HG03442 (cell line): ENCODE data around the gene UQCR11.

Experiments
- ATAC-seq: cut with Tn5 transposase; IDR thresholded peaks from one replicate; pipeline ENCODE4 v1.9.1; 2021; ENCODE audit warnings: mild to moderate bottlenecking, moderate library complexity; ENCODE audit not compliant: unreplicated experiment

UQCR11 gene

DNA sequence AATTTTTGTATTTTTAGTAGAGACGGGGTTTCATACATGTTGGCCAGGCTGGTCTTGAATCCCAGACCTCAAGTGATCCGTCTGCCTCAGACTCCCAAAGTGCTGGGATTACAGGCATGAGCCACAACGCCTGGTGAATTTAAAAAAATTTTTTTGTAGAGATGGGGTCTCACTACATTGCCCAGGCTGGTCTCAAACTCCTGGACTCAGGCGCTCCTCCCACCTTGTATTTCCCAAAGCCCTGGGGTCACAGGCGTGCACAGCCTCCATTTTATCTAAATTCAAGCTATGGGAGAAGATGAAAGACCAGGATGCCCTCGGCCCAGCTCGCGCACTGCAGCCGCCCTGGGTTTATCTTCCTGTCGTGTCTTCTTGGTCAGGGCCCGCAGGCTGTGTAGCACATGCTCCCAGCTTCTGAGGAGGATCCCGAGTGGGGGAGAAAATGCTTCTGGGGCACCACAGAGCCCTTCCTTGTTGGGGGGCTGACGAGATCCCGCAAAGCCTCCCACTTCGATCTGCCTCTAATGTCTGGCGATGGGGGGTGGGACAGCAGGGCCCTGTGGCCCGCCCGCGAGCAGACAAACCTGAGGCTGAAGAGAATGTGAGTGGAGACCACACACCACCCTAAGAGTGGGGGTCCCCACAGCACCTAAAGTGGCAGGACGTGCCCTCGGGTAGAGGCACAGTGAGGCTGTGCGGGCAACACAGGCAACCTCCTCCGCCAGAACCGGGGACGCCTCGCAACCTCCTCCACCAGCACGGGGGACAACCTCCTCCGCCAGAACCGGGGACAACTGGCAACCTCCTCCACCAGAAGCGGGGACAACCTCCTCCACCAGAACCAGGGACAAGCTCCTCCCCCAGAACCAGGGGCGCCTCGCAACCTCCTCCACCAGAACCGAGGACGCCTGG, 31.3 kb upstream of the UQCR11 start:
- no peak for ATAC-seq

DNA sequence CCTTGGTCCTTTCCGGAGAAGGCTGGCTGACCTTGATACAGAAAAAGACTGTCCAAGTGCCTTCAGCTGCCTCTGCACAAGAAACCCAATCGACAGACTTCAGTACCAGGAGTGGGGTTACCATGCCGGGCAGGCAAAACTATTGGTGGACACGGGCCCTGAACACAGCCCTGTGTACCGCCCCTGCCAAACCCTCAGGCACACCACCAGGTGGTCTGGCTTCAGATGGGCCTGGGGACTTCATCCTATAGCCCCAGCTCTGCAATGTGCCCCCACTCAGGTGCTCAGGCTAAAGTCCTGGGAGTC, 29.6 kb upstream of the UQCR11 start:
- no peak for ATAC-seq

DNA sequence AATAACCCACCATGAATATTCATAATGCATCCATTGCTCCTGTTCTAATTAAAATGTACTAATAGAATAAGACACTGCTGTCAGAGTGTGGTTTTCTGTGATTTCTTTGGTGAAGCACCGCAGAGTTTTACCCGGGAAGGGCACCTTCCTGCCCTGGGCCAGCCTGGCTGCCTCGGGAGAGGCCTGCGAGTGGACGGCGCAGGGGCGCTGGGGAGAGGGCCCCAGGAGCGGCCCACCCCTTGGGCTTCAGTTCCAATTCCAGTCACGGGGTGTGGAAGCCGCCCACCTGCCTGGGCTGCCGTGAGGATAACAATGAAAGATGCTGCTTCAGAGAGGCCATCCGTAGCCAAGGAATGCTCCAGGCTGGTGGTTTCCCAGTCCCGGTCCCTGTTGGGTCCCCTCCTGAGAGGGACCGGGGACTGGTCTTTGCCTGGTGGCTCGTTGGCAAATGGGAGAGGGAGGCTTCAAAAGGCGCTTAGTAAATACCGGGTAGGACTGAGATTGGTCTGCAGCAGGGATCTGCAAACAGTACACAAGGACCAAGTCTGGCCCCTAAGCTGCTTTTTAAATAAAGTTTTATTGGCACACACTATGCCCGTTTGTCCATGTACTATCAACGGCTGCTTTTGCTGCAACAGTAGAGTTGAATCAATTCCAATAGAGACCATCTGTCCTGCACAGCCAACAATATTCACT, 29.1 kb upstream of the UQCR11 start:
- no peak for ATAC-seq

DNA sequence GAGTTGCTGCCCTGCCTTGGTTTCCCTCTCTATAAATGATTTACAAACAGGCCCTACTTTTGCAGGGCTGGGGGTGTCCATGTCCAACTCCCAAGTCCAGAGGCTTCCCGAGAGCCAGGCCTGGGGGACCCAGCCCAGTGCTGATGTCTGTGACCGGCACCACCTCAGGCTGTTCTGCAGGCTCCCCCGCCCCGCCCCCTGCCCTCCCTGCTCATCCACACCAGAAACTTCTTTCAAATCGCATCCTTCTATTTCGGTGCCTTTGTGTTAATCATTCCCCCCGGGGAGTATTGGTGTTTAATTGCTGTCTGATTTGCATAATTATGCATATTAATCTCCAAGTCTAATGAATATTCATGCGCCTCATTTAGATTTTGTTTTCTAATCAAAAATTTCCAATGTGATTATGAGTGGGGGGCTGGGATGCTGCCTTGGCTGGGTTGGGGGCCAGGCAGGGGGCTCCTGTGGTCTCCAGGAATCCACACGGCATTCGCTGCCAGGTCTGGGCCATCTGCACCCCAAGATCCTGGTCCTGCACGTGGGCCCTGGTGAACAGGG, 28.1 kb upstream of the UQCR11 start:
- ATAC-seq, result no peak

DNA sequence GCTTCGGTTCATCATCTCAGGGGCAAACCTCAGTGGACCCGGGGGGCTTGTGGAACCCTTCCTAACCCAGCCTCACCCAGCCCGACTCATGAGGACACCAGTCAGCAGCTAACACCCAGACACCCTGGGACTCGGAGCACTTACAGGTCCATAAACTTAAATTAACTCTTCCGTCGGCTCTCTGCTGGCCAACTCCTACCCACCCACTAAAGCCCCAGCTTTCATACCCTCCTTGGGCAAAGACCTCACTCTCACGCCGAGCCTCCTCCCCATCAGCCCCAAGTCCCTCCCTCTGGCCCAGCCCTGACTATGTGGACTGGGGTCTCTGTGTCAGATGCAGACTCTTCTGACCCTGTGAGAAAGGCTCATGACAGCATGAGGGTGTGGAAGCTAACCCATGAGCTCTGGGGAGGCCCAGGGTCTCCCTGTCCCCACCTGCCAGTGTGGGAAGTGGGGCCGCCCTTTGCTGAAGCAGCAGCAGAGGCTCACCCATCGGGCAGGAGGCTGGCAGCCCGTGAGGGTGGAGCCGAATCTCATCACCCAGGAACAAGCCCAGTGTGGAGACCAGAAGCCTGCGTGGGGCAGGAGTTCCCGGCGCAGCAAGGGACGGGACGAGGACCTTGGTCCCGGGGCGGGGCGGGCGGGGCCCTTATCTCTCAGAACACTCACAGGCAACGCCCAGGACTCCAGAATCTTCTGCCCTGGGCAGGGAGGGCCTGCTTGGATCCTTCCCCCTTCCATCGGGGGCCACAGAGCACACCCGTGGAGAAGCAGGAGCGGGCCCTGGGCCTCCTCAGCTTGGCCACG, 27.4 kb upstream of the UQCR11 start:
- no peak for ATAC-seq

DNA sequence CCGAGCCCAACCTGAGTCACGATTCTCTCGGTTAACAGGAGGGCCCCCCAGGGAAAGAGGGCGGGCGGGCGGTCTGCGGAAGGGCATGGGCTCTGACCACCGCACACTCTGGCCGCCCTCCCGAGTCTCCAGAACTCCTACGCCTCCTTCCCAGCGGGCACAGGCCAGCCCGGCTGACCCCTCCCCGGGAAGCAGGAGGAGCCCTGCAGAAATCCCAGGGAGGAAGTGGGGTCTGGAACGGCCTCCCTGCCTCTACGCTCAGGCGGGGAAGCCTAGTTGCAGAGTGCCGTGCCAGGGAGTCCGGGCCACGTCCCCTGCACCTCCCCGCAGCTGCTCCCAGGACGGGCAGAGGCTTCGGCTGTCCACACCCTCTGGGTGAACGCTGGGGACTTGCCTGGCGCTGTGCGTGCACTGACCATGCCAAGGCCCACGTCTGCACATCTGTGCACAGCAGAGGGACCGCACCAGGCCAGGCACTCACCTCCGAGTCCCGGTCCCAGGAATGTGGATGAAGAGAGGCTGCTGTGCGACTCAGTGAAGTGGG, 26.4 kb upstream of the UQCR11 start:
- ATAC-seq, result no peak

DNA sequence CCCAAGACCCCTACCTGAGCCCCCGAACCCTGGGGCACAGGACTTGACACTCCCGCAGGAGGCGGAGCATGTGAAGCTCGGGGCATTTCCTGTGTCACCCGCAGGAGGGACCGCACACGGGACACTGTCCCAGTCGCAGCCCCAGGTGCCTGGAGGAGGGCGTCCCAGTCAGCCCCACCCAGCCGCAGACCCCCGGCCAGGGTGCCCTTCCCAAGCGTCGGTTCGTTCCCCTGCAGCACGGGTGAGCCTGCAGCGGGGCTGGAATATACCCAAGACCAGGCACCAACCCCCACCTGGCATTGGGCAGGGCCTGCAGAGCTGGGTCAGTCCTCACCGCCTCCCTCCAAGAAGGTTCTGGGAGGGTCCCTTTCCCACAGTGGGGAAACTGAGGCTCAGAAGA, 25.5 kb upstream of the UQCR11 start:
- ATAC-seq, result no peak

DNA sequence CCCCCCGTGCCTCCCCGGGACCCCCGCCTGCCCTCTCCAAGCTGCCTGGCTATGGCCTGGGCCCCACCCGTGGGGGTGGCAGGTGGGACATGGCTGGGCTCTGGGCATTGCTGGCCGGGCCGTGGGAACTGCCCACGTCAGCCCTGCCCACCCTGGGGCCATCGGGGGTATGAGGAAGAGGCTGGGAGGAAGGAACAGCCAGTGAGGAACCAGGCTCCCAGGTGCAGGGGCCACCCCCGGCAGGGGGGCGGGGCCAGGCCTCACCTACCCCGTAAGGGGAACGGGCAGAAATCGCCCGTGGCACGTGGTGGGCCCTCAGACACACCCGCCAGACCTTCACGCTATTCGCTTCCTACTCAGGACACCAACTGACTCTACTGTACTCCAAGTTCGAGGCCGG, 24.8 kb upstream of the UQCR11 start:
- no peak for ATAC-seq

DNA sequence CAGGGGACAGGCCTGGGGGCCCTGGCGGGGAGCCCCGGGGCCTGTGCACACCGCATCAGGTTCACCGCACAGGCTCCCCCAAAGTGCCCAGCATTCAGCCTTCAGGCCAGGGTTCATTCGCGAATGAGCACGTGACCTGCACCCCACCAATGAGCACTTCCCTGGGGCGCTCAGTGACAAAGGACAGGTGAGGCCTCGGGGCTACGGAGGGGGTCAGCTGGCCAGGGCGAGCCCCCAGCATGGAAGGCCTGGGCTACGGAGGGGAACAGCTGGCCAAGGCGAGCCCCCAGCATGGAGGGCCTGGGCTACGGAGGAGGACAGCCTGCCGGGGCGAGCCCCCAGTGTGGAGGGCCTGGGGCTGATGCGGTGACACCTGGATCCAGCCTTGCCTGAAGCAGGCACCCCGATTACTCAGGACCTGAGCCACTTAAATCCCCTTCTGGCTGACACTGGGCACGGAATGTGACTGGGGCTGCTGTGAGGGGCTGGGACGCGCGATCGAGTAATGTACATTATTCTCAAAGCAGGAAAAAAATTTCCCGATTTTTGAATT, 24.1 kb upstream of the UQCR11 start:
- no peak for ATAC-seq

DNA sequence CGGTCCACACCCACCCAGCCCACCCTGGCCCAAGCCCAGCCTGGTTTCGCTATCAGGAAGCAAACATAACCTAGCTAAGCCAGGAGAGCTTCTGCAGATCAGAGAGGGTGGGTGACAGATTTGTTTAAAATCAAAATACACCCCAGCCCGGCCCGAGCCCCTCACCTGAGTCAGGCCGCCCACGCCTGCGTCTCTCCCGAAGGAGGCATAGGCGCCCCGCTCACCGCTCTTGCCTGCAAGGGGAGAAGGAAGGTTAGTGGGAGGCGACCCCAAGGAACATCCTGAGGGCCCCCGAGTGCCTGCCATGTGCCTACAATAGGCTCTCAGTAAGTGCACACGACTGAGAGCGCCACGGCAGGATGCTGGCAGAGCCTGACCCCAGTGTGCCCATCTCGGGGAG, 21.9 kb upstream of the UQCR11 start:
- ATAC-seq, result no peak

DNA sequence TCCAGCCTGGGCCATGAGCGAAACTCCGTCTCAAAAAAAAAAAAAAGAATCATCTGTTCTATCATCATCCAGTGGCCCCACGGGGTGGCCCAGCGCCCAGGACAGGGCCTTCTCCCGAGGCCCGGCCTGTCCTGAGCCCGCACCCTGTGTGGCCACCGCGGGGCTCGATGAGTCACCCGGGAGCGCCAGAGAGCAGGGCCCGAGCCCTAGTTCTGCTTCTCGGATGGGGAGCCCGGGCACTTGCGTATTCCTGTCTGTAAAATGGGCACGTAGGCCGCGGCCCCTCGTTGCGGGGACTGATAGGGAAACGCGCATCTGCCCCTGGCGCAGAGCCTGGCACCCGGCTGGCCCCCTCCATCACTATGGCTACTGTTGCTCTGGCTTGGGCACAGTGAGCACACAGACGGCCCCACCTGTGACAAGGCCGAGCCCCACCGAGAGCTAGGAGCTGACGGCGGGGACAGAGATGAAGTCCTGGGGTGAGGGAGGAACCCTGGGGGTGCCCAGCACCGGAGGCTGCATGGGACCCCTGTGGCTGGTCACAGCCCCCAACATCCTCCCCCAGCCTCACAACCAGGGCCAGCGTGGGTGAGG, 21.3 kb upstream of the UQCR11 start:
- ATAC-seq, result no peak

DNA sequence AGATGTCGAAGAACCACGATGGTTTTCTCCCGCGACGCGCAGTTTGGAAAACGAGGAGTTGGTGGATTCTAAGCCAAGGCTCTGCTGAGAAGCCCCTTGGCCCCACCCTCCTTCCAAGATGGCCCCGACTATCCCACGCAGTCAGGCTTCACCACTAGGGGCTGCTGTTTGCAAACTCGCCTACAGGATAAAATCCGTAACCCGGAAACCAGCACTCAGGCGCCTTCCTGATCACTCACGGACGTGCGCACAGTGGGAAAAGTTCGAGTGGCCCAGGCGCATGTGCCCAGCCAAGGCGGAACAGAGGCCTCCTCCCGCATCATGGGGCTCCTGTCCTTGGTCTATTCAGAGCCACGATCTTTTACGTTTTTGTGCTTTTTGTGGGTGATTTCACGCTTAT, 19.2 kb upstream of the UQCR11 start:
- no peak for ATAC-seq

DNA sequence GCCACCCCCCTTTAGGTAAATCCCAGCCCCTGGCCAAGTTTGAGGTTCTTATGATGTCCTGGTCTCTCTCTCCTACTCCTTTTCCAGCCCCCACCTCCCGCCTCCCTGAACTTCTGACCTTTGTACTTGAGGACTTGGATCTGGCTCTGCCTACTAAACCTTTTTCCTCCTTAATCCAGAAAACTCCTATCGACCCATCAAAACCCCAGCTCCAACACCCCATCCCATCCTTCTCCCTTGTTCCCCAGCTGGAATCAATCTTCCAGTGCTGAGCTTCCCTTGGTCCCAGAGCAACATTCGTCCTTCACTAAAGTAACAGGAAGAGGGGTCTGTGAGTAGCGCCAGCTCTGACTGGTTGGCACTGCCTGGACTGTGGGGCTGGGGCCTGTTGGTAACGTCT, 17.3 kb upstream of the UQCR11 start:
- ATAC-seq, result no peak

DNA sequence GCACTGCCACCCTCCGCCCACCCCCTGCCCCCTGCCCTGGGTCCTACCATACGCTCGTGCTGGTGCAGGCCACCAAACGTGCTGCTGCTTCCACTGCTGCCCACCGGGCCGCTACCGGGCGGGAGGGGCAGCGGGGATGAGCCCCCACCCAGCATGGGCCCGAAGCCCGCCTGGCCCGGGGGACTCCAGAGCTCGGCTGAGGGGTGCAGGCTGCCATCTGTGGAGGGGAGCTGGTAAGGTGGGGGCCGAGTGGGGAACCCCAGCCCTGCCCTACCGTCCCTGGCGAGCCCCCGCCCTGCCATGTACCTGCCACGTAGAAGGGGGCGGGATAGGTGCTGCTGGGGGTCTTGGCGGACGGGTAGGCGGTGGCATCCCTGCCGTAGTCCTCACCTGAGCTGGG, 16.7 kb upstream of the UQCR11 start:
- ATAC-seq, result no peak

DNA sequence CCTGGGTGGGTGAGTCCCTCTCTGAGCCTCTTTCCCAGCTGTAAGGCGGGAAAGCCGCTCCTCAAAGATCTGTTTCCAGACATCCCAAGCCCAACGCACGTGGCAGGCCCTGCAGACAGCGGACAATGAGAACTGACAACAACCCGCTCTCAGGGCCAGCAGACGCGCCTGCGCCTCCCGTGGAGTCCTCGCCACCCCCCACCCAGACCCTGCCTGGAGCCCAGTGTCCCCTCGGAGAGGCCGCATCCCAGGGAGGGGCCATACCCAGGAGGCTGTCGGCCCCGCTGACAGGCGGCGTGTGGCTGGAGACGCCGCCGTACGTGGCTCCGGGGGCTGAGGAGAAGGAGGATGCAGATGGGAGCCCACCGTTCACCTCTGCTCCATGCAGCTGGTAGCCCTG, 16.3 kb upstream of the UQCR11 start:
- ATAC-seq, result no peak

DNA sequence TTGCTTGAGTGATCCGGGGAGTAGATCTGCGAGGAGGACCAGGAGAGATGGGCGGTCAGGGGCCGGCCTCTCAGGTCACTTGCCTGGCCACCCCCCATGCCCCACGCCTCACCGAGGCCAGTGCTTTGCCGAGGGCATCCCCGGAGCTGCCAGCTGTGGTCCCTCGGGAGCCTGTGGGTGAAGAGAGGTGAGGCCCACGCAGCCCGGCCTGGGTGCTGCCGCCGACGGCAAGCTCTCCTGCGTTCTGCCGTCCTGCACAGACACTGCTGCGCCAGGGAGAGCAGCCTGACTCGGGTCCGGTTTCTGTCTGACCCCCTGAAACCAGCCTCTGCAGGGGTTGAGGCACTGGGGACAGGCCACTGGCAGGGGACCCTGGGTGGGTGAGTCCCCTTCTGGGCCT, 15.8 kb upstream of the UQCR11 start:
- no peak for ATAC-seq

DNA sequence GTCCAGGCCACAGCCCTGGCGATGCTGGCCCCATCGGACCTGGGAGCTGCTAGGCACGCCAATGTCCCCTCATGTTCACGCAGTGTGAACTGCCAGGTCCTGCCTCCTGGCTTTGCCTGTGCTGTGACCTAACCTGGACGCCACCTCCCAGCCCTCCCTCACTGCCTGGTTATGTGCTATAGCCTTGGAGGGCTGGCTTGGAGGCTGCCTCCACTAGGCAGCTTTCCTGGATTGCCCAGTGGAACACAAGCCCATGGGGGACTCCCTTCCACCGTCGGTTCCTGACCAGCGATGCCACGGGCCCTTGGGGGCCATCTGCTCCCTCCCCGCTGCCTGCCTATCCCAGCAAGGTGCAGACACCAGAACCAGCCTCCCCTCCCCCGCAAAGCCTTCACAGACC, 15.2 kb upstream of the UQCR11 start:
- no peak for ATAC-seq

DNA sequence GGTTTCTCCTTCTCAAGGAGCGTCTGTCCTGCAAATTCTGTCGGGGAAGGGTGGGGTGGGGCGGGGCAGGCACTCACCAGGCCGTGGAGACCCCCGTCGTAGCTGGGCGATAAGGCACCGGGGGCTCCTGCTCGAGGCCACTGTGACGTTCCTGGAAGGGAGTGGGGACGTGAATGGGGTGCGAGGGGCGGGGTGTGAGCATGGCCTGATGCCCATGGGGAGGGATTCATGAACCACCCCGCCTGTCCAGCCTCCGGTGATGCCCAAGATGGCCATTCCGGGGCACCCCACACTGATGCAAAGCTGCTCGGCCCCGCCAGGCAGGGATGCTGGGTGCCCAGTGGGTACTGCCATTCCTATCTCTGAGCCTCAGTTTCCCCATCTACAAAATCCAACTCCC, 14.4 kb upstream of the UQCR11 start:
- ATAC-seq, result no peak

DNA sequence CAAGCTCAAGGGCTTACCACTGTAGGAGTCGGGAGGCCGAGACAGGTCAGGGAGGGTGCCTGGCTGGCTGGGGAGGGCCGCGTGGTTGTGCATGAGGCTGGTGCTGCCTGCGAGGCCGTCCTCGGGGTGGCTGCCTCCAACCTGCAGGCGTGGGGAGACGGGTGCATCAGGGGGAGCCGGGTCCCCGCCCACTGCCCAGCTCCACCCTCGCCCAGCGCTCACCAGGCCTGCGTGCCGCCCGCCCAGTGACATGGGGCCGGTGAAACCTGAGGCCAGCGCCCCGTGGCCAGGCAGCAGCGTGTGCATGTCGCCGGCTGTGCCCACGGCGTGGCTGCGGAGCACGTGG, 13.8 kb upstream of the UQCR11 start:
- ATAC-seq, result no peak
